GM15510 (cell line): ENCODE results near the gene KAT2B.

ENCODE experiments used
- POLR2A ChIP-seq: IDR thresholded peaks from 3 replicates; pipeline ENCODE4 v1.6.1; 2011; ENCODE audit warnings: borderline replicate concordance; ENCODE audit not compliant: insufficient read length; ENCODE audit errors: extremely low read depth

Gene KAT2B

DNA sequence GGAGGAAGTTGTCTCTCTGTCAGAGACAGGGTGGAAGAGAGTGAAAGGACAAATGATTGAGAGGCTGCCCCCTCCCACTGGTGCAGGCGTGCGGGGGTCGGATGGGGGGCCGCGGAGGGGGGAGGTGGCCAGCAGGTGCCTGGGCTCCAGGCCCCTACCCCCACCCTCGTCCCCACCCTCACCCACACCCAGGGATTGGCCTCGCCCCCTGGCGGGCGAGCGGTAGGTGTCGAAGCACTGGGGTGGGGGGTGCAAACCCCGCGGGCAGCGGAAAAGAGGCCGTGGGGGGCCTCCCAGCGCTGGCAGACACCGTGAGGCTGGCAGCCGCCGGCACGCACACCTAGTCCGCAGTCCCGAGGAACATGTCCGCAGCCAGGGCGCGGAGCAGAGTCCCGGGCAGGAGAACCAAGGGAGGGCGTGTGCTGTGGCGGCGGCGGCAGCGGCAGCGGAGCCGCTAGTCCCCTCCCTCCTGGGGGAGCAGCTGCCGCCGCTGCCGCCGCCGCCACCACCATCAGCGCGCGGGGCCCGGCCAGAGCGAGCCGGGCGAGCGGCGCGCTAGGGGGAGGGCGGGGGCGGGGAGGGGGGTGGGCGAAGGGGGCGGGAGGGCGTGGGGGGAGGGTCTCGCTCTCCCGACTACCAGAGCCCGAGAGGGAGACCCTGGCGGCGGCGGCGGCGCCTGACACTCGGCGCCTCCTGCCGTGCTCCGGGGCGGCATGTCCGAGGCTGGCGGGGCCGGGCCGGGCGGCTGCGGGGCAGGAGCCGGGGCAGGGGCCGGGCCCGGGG is at the start of gene KAT2B:
KAT2B (plus strand) TSS at position 682 of the 783 bp plus-strand sequence; CDS start at position 714, 32 bp downstream.
- peak; percentile 80 for TF ChIP-seq POLR2A

DNA sequence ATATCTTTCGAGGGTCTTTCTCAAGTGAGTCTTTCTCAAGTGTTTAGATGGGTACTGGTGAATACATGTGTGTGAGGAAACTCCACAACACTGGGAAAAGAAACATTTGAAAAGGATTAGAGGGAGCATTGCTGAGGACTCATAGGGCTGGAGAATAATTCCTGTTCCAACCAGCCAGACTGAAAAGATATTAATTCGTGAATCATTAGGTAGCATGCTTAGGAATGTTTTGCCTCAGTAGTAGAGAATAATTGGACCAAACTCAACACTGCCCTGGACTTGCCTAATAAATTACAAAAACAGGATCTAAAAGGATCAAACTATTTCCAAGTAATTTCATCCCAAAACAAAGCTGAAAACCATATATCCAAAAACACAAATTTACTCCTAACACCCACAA is 45.5 kb upstream of the KAT2B start:
- no peak for TF ChIP-seq POLR2A

DNA sequence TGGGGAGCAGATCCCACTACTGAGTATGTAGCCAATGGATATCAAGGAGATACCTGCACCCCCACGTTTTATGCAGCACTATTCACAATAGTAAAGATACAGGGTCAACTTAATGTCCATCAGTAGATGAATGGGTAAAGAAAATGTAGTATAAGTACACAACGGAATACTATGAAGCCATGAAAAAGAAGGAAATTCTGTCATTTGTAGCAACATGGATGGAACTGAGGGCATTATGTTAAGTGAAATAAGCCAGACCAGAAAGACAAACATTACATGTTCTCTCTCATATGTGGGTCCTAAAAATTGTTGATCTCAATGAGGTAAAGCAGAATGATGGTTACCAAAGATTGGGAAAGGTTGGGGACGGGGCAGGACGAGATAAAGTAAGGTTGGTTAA is 42.7 kb upstream of the KAT2B start:
- TF ChIP-seq POLR2A: no peak

GRCh38 chr3:20001932-20002331 is 38.3 kb upstream of the KAT2B start:
- no peak for TF ChIP-seq POLR2A

GRCh38 chr3:20007960-20008359 is 32.3 kb upstream of the KAT2B start:
- TF ChIP-seq POLR2A: no peak

GRCh38 chr3:20008646-20009045 is 31.6 kb upstream of the KAT2B start:
- TF ChIP-seq POLR2A: no peak

DNA sequence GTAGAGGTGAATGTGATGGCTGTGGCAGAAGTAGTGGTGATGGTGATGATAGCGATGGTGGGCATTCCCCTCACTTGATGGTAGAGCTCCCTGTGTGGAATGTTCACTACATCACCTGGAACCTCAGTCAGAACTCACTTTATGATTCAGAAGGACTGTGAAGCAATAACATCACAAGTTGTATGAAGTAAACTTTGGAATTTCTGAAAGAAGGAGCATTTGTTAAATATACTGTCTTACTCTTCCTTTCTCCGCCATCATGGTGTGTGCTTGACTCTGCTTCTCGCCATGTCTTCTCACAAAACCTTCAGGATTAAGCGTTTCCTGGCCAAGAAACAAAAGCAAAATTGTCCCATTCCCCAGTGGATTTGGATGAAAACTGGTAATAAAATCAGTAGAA is 28.1 kb upstream of the KAT2B start, which contains the start of gene PP2D1:
PP2D1 (minus strand) TSS at position 101 of the 400 bp plus-strand sequence. CDS start 192 bp downstream, outside the sequence.
- TF ChIP-seq POLR2A: no peak

GRCh38 chr3:20013396-20013795 is 26.9 kb upstream of the KAT2B start:
- no peak for TF ChIP-seq POLR2A

DNA sequence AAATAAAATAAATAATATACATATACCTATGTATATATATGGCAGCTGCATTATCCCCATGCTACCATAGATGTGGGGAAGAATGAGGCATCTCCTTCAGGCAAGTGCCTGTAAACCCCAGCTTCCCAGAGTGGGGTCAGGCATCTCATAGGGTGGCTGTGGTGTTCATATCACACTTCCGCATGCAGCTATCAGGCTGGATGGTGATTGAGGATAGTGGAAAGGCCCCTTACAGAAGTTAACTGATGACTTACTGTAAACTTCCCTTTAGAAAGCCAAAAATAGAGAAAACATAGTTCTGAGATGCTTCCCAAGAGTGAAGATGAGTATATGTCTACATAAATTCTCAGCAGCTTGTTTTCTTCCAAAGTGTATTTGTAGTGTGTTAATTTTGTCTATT is 24.7 kb upstream of the KAT2B start:
- no peak for TF ChIP-seq POLR2A

DNA sequence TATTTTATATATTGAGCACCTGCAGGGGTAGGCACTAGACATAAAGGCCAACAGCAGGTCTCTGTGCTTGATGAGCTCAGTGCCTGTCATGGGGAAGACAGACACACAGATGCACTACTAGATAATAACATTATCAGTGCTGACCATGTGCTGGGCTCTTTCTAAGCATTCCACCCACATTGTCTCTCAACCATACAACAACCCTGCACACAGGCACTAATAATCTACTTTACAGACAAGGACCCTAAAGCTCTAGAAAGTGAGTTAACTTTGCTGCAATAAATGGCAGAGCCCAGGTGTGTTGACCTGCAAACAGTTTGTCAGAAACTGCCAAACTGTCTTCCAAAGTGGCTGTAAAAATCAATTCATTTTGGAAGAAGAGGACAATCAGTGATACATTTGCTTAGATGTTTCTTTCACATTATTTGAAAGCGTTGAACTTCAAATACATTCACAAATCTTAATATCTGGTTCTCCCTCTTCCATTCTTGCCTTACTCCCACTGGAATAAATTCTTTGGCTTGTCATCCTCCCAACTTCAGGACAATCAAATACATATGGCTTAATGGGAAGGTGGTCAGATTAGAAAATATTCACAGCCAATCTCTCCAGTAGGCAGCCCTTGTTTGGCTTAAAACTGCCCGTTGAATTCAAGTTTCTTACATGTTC is 17.2 kb upstream of the KAT2B start:
- no peak for TF ChIP-seq POLR2A

- no peak for TF ChIP-seq POLR2A
Observed at GRCh38 chr3:20023623-20024405, 16.4 kb upstream of the KAT2B start.

DNA sequence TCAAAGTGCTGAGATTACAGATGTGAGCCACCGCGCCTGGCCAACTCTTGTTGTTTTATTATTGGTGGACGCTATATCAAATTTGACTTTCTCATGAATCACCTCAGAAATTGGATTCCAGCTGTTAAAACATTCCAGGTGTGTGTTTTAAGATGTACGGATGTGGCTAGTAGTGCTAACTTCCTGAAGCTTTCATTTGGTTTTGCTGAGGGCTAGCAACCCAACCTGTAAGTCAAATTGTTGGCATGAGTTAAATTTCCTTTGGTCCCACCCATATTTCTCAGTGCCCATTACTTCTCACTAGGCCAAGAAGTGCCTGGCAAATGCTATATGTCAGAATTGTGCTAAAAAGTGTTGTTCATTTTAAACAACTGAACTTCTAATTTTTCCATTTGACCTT is 13.1 kb upstream of the KAT2B start:
- TF ChIP-seq POLR2A: no peak

GRCh38 chr3:20028905-20029331 is 11.3 kb upstream of the KAT2B start:
- no peak for TF ChIP-seq POLR2A

DNA sequence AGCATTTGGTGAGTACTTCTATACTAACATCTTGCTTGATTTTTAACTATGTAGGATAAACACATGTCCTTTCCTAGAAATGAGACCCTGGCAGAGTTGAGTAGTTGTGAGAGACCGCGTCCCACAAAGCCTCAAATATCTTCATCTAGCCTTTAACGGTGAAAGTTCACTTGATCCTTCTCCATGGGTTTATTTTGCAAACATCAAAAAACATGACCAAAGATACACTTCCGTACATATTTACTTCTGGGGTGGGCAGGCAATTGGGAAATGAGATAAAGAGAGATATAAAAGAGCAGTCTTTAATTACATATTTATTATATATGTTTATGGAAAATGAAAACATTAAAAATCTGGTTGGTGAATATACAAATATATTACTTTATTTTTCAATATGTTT is 5.2 kb upstream of the KAT2B start:
- no peak for TF ChIP-seq POLR2A
